Smooth muscle cell (in vitro differentiated cells): ENCODE data around the gene AQP12A. TPM values are rescaled to one million over a fixed set of nuclear protein-coding genes. Genes with fewer than 3 reads are reported as not detected.
"Not testable (repeated sequence)": the region's sequence is repeated elsewhere in the genome, so short reads cannot be mapped to it uniquely, and the experiment has no call there.

ENCODE experiments used
- DNase-seq: peaks from one replicate; lab custom pipeline; 2025; ENCODE audit not compliant: unreplicated experiment; lab: John Stamatoyannopoulos, UW
- H2AFZ ChIP-seq: fragments of 200-600 bp; sonication (generic); 2 replicates; pipeline ENCODE4 v1.6.0; 2016; ENCODE audit warnings: antibody characterized with exemption, low read depth, mild to moderate bottlenecking
- H3F3A ChIP-seq: fragments of 200-600 bp; sonication (generic); 2 replicates; pipeline ENCODE4 v1.6.0; 2017; ENCODE audit warnings: antibody characterized with exemption, low read depth
- H3K27ac ChIP-seq: fragments of 200-600 bp; sonication (generic); 2 replicates; pipeline ENCODE4 v1.5.1; 2016; ENCODE audit warnings: low read depth, mild to moderate bottlenecking
- H3K27me3 ChIP-seq: fragments of 200-600 bp; sonication (generic); 2 replicates; pipeline ENCODE4 v1.6.1; 2016; ENCODE audit warnings: low read depth, mild to moderate bottlenecking
- H3K36me3 ChIP-seq: fragments of 200-600 bp; sonication (generic); 2 replicates; pipeline ENCODE4 v1.5.1; 2016; ENCODE audit warnings: low read depth
- H3K4me1 ChIP-seq: fragments of 200-600 bp; sonication (generic); 2 replicates; pipeline ENCODE4 v1.5.1; 2016; ENCODE audit warnings: low read depth
- H3K4me2 ChIP-seq: fragments of 200-600 bp; sonication (generic); 2 replicates; pipeline ENCODE4 v1.6.0; 2016; ENCODE audit warnings: mild to moderate bottlenecking
- H3K4me3 ChIP-seq: fragments of 200-600 bp; sonication (generic); 2 replicates; pipeline ENCODE4 v1.5.1; 2016; ENCODE audit warnings: mild to moderate bottlenecking
- H3K79me2 ChIP-seq: fragments of 200-600 bp; sonication (generic); 2 replicates; pipeline ENCODE4 v1.6.0; 2016; ENCODE audit warnings: low read depth, mild to moderate bottlenecking
- H3K9ac ChIP-seq: fragments of 200-600 bp; sonication (generic); 2 replicates; pipeline ENCODE4 v1.6.0; 2016; ENCODE audit warnings: low read depth
- H3K9me3 ChIP-seq: fragments of 200-600 bp; sonication (generic); replicated peaks from 2 replicates; pipeline ENCODE4 v1.5.1; 2016; ENCODE audit warnings: low read depth
- H4K20me1 ChIP-seq: fragments of 200-600 bp; sonication (generic); 2 replicates; pipeline ENCODE4 v1.6.0; 2016; ENCODE audit warnings: low read depth
- WGBS: methylation state at CpG from one replicate; pipeline ENCODE4 v1.1.7; 2016; ENCODE audit warnings: low lambda C conversion rate; 5-methylcytosine and 5-hydroxymethylcytosine counted together
- polyA plus RNA-seq: library from polyadenylated mRNA; unstranded; fragments of >200 nt; fragmentation: Nextera tagmentation; extraction: Ambion mirVana; gene quantifications from 2 replicates; pipeline ENCODE4 v1.2.1, GENCODE V29; 2016
- total RNA-seq: library from RNA; depleted of rRNA; stranded (reverse); fragments of >200 nt; gene quantifications from 2 replicates; pipeline ENCODE4 v1.2.3, GENCODE V29; 2014
- TF ChIP-seq, protein P1 (sequence below): fragments of 200-600 bp; sonication (generic); IDR thresholded peaks from 2 replicates; pipeline ENCODE4 v1.5.1; 2017; ENCODE audit warnings: borderline replicate concordance, mild to moderate bottlenecking, antibody characterized with exemption; ENCODE audit not compliant: insufficient read depth, poor library complexity, severe bottlenecking

The AQP12A gene
- total and polyA plus RNA-seq, 2 experiments from 2014 or later, result not detected

DNA sequence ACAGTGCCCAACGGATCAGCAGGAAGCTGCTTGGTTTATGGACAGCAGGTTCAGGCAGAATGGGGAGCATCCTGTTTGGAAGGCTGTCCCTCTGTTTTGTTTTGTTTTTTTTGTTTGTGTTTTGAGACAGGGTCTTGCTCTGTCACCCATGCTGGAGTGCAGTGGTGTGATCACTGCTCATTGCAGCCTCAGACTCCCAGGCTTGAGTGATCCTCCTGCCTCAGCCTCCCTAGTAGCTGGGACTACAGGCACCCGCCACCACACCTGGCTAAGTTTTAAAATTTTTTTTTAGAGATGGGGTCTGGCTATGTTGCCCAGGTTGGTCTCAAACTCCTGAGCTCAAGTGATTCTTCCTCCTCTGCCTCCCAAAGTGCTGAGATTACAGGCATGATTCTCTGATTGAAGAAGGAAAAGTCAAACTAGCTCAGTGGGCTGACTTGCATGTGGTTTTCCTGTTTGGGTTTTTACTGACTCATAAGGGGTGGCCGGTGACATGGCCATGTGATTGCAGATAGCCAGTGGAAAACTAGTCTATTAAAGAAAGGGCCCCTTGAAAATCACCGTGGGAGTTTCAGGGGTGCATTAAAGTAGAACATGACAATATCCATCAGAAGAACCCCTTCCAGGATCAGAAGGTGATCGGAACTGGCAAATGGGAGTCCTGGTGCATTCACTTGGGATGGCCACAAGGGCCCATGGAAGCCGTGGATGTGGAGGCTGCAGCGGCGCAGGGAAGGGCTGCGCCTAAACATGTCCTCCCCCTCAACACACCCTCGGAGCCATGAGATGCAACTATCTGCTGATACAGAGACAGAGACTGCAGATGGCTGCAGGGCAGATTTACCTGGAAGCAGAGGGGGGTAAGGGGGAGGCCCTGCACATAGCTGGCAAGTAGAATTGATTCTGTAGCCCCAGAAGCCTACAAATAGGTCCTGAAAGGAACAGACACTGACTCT lies 35.5 kb upstream of the AQP12A start:
- Histone ChIP-seq H3F3A (no peaks in the 10 kb centered on the region), H3K4me3 (no peak overlapping the region), H3K4me1 (no peaks in the 10 kb centered on the region), H3K4me2 (no peak overlapping the region), H3K27ac (no peak overlapping the region), H3K36me3 (no peaks in the 10 kb centered on the region), H3K9ac (no peak overlapping the region), H3K79me2 (no peaks in the 10 kb centered on the region), H4K20me1 (no peaks in the 10 kb centered on the region), H2AFZ (no peak overlapping the region), H3K9me3 (no peaks in the 10 kb centered on the region), H3K27me3 (peaks cover 19% of the 10 kb centered on the region)
- no peak for DNase-seq
- 79% methylated on average over 10 of the region's 10 CpGs for WGBS
- TF ChIP-seq, protein P1, sequence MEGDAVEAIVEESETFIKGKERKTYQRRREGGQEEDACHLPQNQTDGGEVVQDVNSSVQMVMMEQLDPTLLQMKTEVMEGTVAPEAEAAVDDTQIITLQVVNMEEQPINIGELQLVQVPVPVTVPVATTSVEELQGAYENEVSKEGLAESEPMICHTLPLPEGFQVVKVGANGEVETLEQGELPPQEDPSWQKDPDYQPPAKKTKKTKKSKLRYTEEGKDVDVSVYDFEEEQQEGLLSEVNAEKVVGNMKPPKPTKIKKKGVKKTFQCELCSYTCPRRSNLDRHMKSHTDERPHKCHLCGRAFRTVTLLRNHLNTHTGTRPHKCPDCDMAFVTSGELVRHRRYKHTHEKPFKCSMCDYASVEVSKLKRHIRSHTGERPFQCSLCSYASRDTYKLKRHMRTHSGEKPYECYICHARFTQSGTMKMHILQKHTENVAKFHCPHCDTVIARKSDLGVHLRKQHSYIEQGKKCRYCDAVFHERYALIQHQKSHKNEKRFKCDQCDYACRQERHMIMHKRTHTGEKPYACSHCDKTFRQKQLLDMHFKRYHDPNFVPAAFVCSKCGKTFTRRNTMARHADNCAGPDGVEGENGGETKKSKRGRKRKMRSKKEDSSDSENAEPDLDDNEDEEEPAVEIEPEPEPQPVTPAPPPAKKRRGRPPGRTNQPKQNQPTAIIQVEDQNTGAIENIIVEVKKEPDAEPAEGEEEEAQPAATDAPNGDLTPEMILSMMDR, result no peak

DNA sequence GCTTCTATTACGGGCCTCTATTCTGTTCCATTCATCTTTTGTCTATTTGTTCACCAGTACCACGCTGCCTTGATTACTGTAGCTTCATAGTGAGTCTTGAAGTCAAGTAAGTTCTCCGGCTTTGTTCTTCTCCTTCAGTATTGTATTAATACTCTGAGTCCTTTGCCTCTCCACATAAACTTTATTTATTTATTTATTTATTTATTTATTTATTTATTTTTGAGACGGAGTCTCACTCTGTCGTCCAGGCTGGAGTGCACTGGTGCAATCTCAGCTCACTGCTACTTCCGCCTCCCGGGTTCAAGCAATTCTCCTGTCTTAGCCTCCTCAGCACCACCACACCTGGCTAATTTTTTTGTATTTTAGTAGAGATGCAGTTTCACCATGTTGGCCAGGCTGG lies 31.8 kb upstream of the AQP12A start:
- H3F3A ChIP-seq, DNase-seq, H3K9ac ChIP-seq, H3K27ac ChIP-seq, H3K9me3 ChIP-seq, H3K4me3 ChIP-seq, H3K4me1 ChIP-seq, H3K4me2 ChIP-seq, H4K20me1 ChIP-seq, H3K79me2 ChIP-seq, H3K36me3 ChIP-seq, H2AFZ ChIP-seq: not testable (repeated sequence)
- 92% methylated on average over 7 of the region's 7 CpGs for WGBS
- peaks cover 11% of the 10 kb centered on the region for H3K27me3 ChIP-seq

DNA sequence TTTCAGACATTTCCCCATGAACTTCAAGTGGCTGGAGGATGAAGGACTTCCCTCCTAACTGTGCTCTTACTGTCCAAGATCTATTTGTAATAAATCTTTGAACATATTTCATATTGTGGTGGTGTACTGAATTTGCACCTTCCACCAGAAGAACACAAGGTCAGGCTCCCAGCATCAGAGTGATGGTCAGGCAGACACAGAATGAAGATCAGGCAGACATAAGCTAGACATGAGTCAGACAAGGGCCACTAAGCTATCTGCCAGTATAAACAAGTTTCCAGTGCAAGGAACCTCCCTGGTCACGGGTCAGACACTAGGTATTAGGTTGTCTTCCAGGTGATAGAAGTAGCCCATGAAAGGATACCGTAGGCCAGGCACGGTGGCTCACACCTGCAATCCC lies 29.0 kb upstream of the AQP12A start:
- Histone ChIP-seq H3K9me3 (peaks cover 2% of the 10 kb centered on the region), H3K27me3 (peaks cover 29% of the 10 kb centered on the region), H3K9ac (no peak overlapping the region), H3K4me2 (no peak overlapping the region), H3K27ac (no peak overlapping the region), H3K79me2 (no peaks in the 10 kb centered on the region), H2AFZ (no peak overlapping the region), H3K4me1 (no peaks in the 10 kb centered on the region), H4K20me1 (no peaks in the 10 kb centered on the region), H3K36me3 (no peaks in the 10 kb centered on the region), H3K4me3 (no peak overlapping the region), H3F3A (no peaks in the 10 kb centered on the region)
- TF ChIP-seq, protein P1, result no peak
- 74% methylated on average over 3 of the region's 3 CpGs for WGBS
- DNase-seq, result no peak

DNA sequence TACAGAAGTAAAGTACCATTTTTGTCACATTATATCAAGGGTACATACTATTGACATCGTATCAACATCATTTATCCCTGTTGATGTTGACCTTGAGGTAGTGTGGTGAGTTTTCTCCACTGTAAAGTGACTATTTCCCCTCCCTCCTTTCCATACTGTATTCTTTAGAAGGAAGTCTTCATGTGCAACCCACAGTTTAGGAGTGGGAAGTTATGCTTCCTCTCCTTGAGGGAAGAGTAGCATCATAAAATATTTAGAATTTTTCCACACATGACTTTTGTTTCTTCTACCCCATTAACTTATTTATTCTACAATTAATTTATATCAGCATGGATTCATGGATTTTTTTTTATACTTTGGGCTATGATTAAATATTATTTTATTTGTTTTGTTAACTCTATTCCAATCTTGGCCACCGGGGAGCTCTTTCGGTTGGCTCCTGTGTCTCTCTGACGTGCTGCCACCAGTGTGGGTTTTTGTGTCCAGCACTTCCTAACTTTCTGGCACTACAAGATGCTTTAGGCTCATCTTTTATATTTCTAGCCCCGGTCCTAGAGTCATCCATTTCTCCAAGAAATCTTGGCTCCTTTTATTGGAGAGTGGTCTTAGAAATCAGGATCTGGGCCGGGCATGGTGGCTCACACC lies 28.0 kb upstream of the AQP12A start:
- no peaks in the 10 kb centered on the region for H3K79me2 ChIP-seq
- H3K4me2 ChIP-seq, result no peak overlapping the region
- WGBS, result 70% methylated on average over 6 of the region's 6 CpGs
- TF ChIP-seq, protein P1, result no peak
- DNase-seq, result no peak
- H3K4me3 ChIP-seq, result no peak overlapping the region
- no peaks in the 10 kb centered on the region for H3K4me1 ChIP-seq
- no peak overlapping the region for H3K27ac ChIP-seq
- peaks cover 26% of the 10 kb centered on the region for H3K27me3 ChIP-seq
- H3K9ac ChIP-seq, result no peak overlapping the region
- no peaks in the 10 kb centered on the region for H3K36me3 ChIP-seq
- no peaks in the 10 kb centered on the region for H4K20me1 ChIP-seq
- H3F3A ChIP-seq, result no peaks in the 10 kb centered on the region
- H2AFZ ChIP-seq, result no peak overlapping the region
- H3K9me3 ChIP-seq, result peaks cover 2% of the 10 kb centered on the region
